DOHH2 (cell line): ENCODE results near the gene RAD51AP1.
"Not testable (repeated sequence)": the region's sequence is repeated elsewhere in the genome, so short reads cannot be mapped to it uniquely, and the experiment has no call there.

Source experiments
- EZH2phosphoT487 ChIP-seq: fragments of 200-600 bp; sonication (generic); IDR thresholded peaks from 2 replicates; pipeline ENCODE4 v1.6.1; 2017; ENCODE audit warnings: borderline replicate concordance, mild to moderate bottlenecking, antibody characterized with exemption, low read length, moderate library complexity, mixed read lengths
- TF ChIP-seq, protein P1 (sequence below): fragments of 200-600 bp; sonication (generic); IDR thresholded peaks from one replicate; pipeline ENCODE4 v1.5.1; 2014; ENCODE audit warnings: antibody characterized with exemption, mild to moderate bottlenecking, low read depth, low read length; ENCODE audit not compliant: poor library complexity, severe bottlenecking

DNA sequence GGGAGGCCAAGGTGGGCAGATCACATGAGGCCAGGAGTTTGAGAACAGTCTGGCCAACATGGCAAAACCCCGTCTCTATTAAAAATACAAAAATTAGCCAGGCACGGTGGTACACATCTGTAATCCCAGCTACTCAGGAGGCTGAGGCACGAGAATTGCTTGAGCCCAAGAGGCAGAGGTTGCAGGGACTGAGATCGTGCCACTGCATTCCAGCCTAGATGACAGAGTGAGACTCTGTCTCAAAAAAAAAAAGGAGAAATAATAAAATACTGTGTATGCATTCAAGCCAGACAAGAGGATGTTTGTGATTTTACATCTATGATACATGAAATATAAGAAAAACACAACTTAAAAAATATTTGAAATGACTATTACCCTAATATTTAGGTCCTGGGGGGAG is 30.2 kb upstream of the RAD51AP1 start:
- TF ChIP-seq, protein P1, sequence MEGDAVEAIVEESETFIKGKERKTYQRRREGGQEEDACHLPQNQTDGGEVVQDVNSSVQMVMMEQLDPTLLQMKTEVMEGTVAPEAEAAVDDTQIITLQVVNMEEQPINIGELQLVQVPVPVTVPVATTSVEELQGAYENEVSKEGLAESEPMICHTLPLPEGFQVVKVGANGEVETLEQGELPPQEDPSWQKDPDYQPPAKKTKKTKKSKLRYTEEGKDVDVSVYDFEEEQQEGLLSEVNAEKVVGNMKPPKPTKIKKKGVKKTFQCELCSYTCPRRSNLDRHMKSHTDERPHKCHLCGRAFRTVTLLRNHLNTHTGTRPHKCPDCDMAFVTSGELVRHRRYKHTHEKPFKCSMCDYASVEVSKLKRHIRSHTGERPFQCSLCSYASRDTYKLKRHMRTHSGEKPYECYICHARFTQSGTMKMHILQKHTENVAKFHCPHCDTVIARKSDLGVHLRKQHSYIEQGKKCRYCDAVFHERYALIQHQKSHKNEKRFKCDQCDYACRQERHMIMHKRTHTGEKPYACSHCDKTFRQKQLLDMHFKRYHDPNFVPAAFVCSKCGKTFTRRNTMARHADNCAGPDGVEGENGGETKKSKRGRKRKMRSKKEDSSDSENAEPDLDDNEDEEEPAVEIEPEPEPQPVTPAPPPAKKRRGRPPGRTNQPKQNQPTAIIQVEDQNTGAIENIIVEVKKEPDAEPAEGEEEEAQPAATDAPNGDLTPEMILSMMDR, result not testable (repeated sequence)
- TF ChIP-seq EZH2phosphoT487, result not testable (repeated sequence)
